ENCODE results near the gene TTC9C. TPM values are rescaled to one million over a fixed set of nuclear protein-coding genes. Genes with fewer than 3 reads are reported as not detected.
A peak's percentile ranks its signal among the peaks of the same experiment; 100 is the strongest.
"Not testable (repeated sequence)": the region's sequence is repeated elsewhere in the genome, so short reads cannot be mapped to it uniquely, and the experiment has no call there.

Gene TTC9C, protein sequence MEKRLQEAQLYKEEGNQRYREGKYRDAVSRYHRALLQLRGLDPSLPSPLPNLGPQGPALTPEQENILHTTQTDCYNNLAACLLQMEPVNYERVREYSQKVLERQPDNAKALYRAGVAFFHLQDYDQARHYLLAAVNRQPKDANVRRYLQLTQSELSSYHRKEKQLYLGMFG
- total RNA-seq: 25.0 and 25.1 TPM in 2 replicates

DNA sequence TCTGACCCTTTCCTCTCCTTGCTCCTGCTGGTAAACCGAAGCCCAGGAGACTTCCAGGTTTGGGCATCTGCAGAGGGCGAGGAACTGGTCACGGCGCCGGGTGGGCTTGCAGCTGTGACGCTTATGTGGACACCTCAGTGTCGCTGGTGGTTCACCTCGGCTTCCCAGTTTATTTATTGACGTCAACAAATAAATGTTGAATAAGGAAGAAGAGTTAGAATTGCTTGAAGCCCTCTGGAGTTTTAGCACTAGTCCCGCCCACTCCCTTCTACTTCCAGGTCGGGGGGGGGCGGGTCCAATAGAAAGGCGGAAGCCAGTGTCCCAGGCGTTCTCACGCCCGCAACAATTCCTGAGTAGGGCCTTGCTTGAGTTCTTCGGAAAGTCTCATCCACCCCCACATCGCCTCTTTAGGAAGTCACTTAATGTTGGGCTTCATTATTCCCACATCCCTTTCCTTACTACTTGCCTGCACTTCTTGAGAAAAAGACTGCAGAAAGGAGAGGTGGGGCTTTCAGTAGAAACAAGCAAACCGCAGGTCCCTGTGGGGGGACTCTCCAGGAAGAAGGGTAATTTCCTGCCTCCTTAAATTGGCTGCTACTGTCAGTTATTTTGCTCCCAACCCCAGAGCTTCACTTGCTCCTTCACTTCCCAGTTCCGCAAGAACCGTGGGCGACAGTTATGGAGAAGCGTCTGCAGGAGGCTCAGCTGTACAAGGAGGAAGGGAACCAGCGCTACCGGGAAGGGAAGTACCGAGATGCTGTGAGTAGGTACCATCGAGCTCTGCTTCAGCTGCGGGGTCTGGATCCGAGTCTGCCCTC is at the start of gene TTC9C:
TSS of gene TTC9C (plus strand) at position 316 of the 818 bp plus-strand sequence. CDS start at position 679, 363 bp downstream.
- peak; percentile 78 for DNase-seq (ENCODE audit: low read depth)

DNA sequence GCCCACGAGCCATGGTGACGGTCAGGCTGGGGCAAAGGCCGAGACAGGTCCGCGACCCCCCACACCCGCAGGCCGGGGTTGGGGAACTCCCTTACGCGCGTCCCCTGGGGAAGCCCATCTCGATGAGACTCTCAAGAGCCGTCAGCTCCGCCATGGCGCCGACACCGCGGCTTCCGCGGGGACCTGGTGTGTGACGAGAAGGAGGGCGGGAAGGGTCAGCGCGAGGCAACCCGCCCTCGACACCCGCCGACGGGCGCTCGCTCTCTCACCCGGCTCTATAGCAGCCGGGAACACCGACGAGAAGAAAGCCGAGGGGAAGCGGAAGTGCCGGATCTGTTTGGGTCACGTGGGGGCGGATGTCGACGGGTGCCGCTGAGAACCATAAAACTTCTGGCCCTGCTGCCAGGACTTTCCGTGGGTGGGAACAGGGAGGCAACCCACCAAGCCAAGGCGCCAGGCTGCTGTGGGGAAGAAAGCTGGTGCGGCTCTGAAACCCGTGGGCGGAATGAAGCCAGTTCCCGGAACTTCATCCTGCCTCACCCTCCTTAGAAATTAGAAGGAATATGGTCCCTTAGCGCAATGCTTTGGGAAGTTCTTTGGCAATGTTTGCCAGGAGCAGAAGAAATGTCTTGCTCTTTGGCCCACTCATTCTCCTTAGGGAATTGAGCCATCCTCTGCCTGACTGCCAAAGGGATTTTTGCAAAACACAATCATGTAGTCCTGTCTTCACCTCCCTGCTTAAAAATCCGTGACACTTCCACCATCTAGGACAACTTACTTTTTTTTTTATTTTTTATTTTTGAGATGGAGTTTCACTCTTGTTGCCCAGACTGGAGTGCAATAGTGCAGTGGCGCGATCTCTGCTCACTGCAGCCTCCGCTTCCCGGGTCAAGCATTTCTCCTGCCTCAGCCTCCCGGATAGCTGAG is 49.3 kb upstream of the TTC9C start, which contains the start of gene UBXN1:
TSS of gene UBXN1 (minus strand) at position 304 of the 927 bp plus-strand sequence. CDS start at position 154, 150 bp downstream.
- DNase-seq (ENCODE audit: low read depth): peak; percentile 75

DNA sequence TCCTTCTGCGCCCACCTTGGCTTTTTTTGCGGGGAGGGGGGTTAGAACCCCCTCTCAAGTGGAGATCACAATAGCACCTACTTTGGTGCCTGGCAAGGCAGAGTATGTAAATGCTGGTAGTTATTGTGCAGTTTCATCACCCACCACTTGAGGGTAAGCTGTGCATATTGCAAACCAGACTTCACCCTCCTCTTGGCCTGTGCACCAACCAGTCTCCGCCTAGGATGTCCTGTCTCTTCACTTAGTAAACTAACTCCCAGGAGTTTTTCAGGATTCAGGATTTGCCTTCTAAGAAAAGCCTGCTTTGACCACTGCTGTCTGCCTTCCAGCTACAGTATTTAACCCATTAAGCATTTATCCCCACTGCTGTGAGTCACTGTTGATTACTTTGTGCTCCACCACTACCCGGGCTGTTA is 47.5 kb upstream of the TTC9C start:
- DNase-seq (ENCODE audit: low read depth): peak; percentile 82

DNA sequence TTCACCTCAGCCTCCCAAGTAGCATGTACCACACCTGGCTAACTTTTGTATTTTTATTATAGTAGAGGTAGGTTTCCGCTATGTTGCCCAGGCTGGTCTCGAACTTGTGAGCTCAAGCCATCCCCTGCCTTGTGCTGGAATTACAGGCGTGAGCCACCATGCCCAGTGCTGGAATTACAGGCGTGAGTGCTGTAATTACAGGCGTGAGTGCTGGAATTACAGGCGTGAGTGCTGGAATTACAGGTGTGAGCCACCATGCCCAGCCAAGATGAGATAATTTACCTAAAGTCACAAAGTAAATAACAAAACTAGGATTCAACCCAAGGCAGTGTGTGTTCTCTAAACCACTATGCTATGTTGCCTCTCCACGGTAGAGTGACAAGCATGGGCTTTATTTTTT is 45.8 kb upstream of the TTC9C start:
- DNase-seq (ENCODE audit: low read depth): no peak

DNA sequence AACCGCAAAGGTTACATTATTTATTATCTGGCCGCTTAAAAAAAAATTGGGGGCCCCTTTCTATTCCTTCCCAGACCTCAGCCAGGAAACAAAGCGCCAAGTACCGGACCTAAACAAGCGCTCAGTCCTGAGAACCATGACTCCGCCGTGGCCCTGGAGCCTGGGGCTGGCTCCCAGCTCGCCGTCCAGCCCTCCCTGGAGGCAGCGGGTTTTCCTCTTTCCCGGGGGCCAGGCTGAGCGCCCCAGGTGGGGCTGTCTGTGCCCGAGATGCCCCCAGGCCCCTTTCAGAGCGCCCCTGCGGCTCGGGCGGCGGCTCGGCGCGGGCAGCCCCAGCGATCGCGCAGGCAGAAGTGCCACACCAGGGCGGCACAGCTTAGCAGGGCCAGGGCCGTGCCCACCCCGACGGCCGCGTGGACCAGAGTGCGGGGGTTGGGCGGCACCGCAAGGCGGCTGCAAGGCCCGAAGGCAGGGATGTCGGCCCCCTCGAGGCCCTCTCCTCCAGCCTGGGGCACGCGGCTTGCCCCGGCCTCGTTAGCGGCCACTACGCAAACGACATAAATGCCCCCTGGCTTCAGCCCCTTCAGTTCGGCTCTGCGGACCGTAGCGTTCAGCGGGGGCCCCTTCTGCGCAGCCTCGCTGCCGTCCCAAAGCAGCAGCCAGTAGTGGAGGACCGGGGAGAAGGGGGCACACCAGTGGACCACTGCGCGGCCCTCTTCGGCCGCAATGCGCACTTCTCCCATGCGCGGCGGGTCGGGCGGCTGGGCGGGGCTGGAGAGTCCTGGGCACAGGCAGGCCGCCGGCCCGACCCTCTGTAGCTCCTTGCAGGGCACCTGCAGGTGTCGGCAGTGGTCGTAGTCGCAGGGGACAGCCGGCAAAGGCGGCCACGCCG is 40.5 kb upstream of the TTC9C start:
- no peak for DNase-seq (ENCODE audit: low read depth)

DNA sequence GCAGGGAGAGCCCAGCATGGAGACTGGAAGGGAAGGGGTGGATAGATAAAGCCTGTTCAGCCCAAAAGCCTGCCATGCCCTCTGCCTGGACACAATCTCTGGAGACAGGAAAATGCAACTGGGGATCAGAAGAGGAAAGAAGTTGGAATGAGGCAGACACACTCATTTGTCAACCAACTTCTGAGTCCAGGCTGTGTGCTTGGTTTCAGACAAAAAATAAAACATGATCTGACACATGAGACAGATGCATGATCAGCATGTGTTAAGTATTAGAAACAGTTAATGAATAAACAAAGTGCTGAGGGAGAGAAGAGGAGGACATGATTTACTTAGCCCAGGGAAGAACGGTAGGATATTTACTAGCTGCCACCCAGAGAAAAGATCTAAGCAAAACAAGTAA is 39.8 kb upstream of the TTC9C start:
- DNase-seq (ENCODE audit: low read depth): peak; percentile 34

DNA sequence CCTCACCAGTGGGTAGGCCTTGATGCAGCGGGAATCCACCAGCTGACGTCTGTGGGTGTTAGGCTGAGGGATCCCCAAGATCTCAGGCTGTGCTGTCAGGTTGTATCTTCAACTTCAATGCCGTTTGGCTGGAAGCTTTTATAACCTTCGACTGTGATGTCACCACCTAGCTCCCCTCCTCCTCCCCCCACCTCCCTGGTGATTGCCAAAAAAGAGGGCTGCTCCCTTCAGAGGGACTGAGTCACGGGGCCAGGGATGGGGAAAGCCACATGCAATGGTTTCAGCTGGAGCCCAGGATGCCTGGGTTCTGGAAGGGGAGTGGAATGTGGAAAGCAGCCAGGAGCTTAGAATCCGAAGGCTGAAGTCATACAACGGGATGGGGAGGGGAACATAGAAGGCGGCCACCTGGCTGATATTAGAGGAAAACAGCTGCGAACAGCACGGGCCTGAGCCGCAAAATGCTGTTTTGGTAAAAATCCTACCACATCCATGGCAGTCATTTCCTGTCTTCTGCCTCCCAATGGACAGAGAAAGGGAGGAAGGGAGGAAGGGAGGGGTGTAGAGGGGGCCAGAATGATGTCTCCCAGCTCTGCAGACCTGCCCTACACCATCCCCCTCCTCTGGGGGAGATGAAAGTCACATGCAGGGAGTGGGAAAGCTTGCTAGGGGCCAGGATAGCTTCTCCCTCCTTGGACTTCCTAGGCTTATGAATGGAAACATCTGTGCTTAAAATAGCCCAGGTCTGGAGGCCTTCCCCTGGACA is 38.7 kb upstream of the TTC9C start, which contains the start of gene LRRN4CL:
TSS of gene LRRN4CL (minus strand) at position 110 of the 763 bp plus-strand sequence. CDS start 1,022 bp downstream, outside the sequence.
- no peak for DNase-seq (ENCODE audit: low read depth)

DNA sequence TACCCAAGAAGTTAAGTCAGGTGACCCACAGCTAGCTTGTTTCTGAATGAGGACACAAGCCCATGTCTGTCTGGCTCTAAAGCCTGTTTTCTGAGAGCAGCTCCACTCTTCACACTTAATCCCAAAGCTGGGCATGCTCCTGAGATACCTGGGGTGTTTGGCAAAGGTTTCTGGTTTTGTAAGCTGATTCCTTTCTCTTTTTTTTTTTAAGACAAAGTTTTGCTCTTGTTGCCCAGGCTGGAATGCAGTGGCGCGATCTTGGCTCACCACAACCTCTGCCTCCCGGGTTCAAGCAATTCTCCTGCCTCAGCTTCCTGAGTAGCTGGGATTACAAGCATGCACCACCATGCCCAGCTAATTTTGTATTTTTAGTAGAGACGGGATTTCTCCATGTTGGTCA is 34.7 kb upstream of the TTC9C start:
- not testable (repeated sequence) for DNase-seq (ENCODE audit: low read depth)

DNA sequence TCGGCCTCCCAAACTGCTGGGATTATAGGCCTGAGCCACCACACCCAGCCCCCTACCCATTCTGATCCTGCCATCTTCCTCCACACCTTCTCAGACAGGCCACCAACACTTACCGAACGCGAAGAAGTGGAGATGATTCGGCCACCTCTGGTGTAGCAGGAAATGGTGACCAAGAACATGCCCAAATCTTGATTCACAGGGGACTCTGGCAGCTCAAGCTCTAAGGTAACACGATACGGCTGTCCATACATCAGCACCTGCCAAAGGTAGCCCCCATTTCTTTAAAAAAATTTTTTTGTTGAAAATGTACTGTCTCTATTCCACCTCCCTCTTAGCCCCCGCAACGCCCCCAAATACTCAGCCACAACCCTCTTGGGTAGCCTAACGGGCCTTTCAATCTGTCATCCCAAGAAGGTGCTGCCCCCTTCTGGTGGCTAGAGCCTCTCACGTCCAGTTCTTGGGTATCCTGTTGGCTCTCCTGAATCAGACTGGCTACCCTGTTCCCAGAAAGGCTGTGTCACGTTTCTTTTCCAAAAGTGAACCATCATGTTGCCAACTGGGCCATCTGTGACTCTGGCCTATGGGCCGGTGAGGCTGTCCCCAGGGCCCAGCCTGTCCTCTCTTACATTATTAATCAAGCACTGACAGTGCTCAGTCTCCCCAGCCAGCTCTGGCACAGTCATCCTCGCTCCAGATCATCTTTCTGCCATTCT is 33.7 kb upstream of the TTC9C start:
- peak; percentile 63 for DNase-seq (ENCODE audit: low read depth)

DNA sequence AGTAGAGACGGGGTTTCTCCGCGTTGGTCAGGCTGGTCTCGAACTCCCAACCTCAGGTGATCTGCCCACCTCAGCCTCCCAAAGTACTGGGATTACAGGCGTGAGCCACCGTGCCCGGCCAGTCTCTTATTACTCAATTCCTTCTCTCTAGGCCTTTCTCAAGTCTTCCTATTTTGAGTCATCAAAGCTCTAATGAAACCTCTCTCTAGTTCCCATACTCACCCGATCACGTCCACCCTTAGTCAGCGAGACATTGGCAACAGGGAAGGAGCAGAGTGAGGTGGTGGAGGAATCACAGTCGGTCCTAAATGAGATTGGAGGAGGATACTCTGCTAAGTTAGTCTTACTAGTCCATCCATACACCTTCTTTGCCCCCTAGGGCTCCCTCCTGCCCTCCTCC is 26.0 kb upstream of the TTC9C start:
- DNase-seq (ENCODE audit: low read depth): no peak

DNA sequence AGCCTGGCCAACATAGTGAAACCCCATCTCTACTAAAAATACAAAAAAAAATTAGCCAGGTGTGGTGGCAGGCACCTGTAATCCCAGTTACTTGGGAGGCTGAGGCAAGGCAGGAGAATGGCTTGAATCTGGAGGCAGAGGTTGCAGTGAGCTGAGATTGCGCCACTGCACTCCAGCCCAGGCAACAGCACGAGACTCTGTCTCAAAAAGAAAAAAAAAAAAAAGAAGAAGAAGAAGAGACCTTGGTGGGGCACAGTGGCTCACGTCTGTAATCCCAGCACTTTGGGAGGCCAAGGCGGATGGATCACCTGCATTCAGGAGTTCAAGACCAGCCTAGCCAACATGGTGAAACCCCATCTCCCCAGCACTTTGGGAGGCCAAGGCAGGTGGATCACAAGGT is 24.4 kb upstream of the TTC9C start:
- not testable (repeated sequence) for DNase-seq (ENCODE audit: low read depth)

DNA sequence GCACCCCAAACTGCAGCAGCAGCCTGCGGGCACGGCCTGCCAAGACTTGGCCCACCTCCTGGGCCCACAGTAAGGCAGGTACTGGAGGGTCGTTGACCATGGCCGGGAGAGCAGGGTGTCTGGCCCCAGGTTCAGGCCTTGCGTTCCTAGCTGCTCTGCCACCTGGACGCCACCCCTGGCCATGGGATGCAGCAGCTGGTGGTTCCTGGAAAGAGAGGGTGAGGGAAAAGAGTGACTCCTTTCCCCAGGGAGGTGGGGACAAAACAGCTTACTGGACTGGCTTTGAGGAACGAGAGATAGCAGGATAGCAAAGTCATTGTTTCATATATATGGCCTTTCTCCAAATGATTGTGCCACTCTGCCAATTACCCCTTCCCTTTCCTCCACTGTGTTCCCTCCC is 22.9 kb upstream of the TTC9C start:
- no peak for DNase-seq (ENCODE audit: low read depth)

DNA sequence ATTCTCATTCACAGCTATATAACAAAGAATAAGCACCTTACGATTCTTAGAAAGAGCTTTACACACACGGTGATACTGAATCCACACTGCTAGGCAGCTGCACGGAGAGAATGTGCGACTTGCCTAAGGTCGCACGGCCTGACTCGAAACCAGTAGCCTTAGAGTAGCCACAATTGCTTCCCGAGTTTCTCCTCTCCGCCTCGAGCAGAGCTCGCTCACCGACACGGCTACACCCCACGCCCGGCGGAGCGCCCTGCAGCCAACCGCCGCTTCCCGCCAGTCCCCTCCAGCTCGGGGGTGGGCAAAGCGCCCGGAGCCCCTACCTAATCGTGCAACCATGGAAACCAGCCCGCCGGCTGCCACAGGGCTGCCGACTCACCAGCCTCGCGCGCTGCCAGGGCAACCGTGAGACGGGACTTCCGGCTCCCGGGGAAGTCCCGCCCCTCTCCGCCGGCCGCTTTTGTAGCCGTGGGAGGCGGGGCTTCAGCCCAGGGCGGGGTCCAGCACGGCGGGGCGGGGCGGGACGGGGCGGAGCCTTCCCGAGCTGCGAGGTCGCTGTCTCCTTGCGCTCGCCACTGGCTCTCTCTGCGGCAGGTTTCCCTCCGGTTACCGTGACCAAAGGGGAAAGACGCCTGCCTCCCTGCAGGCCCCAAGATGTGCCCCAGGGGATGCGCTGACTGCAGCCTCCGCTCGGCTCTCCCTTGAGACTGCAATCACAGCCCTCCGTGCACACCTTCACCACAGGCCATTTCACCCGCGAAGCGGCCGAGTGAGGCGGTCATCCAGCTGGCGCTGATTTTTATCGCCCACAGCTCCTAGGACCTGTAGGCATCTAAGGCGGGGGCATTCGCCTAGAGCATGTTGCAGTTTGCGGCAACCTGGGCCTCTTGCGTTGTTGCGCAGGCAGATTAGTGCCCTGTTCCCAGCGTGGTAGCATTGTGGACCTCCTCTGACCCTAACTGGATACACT is 22.1 kb upstream of the TTC9C start:
- DNase-seq (ENCODE audit: low read depth): peak; percentile 79

DNA sequence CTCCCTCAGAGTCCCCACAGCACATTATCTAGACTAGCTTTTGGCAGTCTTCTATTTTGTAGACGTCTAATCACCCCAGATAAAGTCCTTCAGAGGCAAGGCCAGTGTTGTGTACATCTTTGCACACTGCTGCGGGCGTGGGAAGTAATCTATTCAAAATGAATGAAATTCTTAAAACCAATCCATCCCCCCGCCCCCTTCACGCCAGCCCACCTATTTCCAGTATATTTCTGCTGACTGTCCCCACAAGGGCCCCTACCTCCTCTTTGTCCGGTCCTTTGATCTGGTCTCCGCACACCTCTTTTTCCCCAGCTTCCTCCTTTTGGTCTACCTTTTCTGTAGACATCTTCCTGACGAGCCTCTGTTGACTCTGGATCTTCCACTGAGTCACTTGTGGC is 21.4 kb upstream of the TTC9C start:
- DNase-seq (ENCODE audit: low read depth): no peak

DNA sequence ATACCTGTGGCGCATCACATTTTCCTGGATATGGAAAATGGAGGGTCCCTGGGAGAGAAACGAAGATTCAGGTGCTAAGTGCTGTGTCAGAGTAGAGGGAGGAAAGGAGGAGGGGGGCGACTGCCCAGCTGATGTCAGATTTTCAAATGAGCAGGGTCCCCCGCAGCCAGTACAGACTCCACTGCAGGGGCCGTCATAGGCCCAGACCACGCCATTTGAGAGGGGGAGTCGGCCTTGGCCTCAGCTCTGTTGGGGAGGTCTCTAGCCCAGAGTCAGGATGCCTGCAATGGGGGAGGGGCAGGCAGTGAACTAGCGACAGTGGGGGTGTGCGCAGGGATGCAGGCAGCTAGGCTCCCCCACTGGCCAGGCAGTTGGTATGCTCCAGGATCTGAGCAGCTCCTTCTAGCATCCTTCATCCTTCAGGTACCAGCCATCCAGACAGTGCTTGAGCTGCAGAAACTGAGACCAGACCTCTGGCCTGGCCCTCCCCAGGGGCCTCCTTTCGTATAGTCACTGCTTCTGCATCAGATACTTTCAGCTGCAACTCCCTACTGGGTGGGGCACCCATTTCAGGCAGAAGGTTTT is 20.9 kb upstream of the TTC9C start, which contains the start of the genes BSCL2 and GNG3:
TSS of gene BSCL2 (minus strand) at position 148 of the 585 bp plus-strand sequence. CDS start 229 bp downstream, outside the sequence.
TSS of gene GNG3 (plus strand) at position 400 of the 585 bp plus-strand sequence. CDS start 620 bp downstream, outside the sequence.
- no peak for DNase-seq (ENCODE audit: low read depth)

DNA sequence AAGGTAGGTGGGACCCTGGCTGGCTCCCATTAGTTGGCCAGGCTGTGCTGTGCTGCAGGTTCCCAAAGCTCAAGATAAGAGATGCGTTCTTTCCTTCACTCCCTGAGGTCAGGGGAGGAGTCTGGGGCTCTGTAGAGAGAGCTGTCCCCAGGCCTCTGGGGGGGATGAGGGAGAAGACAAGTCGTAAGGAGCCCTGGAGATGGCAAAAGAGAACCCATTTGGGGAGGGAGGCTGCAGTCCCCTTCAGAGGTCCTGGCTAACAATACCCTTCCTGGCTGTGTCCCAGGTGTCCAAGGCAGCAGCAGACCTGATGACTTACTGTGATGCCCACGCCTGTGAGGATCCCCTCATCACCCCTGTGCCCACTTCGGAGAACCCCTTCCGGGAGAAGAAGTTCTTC is 19.9 kb upstream of the TTC9C start:
- no peak for DNase-seq (ENCODE audit: low read depth)

DNA sequence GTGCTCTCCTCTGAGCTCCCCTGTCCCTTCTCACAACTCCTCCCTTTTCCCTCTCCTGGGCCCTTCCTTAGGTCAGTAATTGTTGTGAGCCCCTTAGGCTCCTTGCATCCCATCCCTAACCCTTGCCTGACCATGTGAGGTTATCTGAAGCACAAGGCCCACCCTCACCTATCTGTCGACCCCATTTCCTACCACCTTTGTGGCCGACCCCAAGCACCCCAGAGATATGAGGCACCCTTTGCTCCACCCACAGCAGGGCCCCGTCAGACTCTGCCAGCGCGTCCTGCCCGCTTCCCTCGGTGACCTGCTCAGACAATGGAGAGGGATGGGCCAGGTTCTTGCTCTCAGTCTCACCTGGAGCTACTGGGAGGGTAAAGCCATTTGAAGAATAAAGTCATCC is 19.5 kb upstream of the TTC9C start:
- DNase-seq (ENCODE audit: low read depth): no peak

Data from renal cortical epithelial cell (primary cell).